Measurements from ENCODE around the gene CASK.
"Not testable (repeated sequence)": the region's sequence is repeated elsewhere in the genome, so short reads cannot be mapped to it uniquely, and the experiment has no call there.

The CASK gene

DNA sequence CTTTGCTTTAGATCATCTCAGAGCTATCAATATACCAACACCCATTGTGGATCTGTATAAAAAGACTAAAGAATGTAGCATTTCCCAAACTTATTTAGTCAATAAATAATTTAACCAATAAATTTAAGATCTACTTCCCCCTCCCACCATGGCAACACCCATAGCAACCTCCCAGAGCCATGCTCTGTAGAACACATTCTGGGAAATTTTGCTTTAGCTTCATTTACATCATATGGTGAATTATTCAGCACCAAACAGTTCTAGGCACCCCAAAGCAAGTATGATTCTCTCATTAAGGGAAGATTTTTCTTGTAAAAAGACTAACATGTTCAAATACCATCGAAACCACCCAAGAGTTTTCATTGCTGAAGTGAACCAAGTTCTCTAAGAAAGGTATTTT, 315.1 kb downstream of the CASK start:
- DNase-seq = no peak

DNA sequence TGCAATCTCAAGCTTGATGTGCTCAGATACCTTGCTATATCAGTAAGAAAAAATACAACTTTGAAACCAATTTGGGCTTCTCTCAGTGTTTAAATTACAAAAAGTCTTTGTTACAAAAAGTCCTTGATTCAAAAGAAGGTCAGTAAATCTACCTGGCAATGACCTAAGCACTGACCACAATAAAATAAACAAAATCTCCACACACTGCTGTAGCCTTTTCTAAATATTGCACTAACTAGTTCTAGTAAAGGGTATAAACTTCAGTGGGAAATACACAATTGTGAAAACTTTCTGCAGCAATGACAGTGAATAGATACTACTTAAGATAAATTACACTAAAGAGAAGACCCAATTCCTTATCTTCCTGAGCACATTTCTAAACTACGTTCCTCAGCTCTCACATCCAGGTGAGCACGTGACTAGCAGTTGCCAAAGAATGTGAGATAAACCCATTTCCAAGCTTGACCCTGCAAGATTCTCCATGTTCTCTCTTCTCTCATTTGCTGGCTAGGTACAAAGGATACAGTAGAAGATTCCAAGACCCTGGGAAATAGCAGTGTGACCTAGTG, 316.0 kb downstream of the CASK start:
- no peak for DNase-seq

DNA sequence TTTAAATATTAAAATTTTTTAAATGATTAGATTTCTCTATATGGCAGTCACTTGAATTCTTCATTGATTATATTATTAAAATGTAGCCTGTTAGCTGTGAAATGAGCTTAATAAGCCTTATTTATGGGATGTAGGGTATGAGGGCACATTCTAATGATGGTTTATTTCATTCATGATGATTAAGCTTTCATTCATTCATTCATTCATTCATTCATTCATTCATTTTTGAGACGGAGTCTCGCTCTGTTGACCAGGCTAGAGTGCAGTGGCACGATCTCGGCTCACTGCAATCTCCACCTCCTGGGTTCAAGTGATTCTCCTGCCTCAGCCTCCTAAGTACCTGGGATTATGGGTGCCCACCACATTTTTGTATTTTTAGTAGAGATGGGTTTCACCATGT, 317.3 kb downstream of the CASK start:
- DNase-seq = not testable (repeated sequence)

- no peak for DNase-seq
Measured at GRCh38 chrX:41604766-41605543, 318.4 kb downstream of the CASK start.

- no peak for DNase-seq
Measured at GRCh38 chrX:41604177-41604576, 319.2 kb downstream of the CASK start.

- DNase-seq = no peak
Measured at GRCh38 chrX:41603596-41603995, 319.8 kb downstream of the CASK start.

GRCh38 chrX:41602816-41603345, 320.5 kb downstream of the CASK start:
- no peak for DNase-seq

DNA sequence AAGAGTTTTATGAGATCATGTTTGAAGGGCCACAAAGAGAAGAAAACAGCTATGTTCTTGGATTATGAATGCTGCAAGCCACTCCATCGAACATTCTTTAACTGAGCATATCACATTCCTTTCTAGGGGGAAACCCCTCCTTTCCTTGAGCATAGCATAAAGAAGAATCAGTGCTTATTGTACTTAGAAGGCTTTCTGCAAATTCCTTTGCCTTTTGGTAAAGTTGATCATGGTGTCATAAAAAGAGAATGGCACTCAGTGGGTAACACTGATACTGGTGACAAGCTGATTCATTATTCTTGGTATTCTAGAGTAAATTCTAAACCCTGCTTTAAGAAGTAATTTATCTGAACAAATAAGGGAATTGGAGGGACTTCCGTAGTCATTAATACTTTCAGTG, 323.1 kb downstream of the CASK start:
- DNase-seq = no peak

DNA sequence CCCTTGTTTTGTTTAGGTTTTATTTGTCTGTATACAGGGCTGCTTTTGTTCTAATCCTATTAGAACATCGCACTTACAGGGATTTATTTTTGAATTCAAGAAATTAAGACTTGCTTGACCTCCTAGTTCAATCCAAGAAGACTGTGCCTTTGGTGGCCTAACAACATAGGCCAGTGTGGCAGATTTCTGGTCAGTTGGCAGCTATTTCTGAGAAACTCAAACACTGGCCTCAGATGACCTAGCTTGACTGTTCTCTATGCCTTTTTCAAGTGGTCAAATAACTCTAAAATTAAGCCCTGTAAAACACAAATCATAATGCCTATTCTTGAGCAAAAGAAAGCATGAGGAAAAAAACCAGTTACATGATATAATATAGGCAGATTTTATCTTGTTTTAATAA, 323.8 kb downstream of the CASK start:
- DNase-seq = no peak

GRCh38 chrX:41596596-41596995, 326.8 kb downstream of the CASK start:
- DNase-seq = no peak

GRCh38 chrX:41594634-41595033, 328.7 kb downstream of the CASK start:
- DNase-seq = no peak

DNA sequence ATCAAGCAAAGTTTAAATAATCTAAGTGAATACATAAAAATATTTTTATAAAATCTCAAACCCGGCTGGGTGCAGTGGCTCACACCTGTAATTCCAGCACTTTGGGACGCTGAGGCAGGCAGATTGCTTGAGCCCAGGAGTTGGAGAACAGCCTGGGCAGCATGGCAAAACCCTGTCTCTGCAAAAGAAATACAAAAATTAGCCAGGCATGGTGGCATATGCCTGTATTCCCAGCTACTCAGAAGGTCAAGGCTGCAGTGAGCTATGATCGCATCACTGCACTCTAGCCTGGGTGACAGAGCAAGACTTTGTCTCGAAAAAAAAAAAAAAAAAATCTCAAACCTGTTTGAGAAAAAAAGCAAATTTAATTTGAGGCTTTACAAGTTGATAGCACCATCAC, 331.4 kb downstream of the CASK start:
- no peak for DNase-seq

- no peak for DNase-seq
Measured at GRCh38 chrX:41590641-41591040, 332.7 kb downstream of the CASK start.

- DNase-seq = no peak
Measured at GRCh38 chrX:41589634-41590270, 333.6 kb downstream of the CASK start.

DNA sequence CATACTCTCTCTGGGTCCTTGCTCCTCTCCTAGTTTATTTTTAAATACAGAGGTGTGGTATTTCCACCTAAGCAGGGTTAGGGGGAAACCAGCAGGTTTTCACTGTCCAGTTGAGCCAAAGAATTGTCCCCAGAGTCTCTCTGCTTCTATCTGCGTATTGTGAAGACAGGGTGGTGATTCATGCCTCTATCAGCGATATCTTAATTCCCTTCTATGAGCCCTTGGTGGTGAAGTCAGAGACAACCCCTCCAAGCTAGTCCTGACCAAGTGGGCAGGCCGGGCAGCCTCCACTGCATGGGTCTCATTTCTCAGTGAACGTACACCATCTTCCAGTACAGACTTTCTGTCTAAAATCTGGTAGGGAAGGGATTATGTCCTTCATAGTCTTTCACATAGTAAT, 335.1 kb downstream of the CASK start:
- DNase-seq = no peak

GRCh38 chrX:41580423-41581064, 342.8 kb downstream of the CASK start:
- DNase-seq = no peak

DNA sequence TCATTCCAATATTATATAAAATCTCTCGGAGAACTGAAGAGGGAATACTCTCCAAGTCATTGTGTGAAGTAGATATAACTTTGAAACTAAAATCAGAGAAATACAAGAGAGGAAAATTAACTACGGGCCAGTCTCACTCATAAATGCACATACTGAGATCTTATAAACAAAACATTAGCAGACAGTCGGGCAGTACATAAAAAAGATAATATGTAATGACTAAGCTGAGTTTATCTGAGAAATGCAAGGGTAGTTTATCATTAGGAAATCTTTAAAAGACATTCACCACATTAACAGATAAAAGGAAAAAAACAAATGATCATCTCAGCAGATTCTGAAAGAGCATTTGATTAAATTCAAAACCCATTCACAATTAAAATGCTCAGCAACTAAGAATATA, 359.5 kb downstream of the CASK start:
- DNase-seq = no peak

DNA sequence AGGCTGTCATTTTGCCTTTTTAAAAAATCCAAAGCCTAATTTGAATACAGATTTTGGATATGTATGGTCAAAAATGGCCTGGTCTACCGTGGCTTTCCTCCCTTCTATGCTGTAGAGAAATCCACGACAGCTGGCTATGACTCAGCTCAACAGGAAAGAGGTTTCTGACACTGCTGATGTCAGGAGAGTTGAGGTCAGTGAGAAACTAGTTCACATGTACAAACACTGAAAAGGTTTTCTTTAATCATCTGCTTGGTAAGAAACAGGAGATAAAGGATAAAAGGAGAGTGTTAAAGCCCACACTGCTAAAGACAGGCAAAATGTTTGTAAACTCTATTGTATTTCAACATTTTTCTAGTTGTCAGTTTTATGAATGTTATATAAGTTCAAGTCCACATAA, 362.3 kb downstream of the CASK start:
- no peak for DNase-seq

GRCh38 chrX:41559235-41560052, 363.9 kb downstream of the CASK start:
- DNase-seq = no peak

- DNase-seq = no peak
Measured at GRCh38 chrX:41558531-41558930, 364.8 kb downstream of the CASK start.

- no peak for DNase-seq
Measured at GRCh38 chrX:41556958-41557357, 366.4 kb downstream of the CASK start.

- DNase-seq = no peak
Measured at GRCh38 chrX:41553688-41554087, 369.7 kb downstream of the CASK start.

- DNase-seq = no peak
Measured at GRCh38 chrX:41548411-41548810, 374.9 kb downstream of the CASK start.
